Measurements from ENCODE around the gene HTR3D. TPM values are rescaled to one million over a fixed set of nuclear protein-coding genes. Genes with fewer than 3 reads are reported as not detected.
A peak's percentile ranks its signal among the peaks of the same experiment; 100 is the strongest.

Gene HTR3D
- total and polyA plus RNA-seq, 9 of the 15 experiments (the other 6 are each of a cell fraction or from before 2014, with no cell fraction given): not detected

DNA sequence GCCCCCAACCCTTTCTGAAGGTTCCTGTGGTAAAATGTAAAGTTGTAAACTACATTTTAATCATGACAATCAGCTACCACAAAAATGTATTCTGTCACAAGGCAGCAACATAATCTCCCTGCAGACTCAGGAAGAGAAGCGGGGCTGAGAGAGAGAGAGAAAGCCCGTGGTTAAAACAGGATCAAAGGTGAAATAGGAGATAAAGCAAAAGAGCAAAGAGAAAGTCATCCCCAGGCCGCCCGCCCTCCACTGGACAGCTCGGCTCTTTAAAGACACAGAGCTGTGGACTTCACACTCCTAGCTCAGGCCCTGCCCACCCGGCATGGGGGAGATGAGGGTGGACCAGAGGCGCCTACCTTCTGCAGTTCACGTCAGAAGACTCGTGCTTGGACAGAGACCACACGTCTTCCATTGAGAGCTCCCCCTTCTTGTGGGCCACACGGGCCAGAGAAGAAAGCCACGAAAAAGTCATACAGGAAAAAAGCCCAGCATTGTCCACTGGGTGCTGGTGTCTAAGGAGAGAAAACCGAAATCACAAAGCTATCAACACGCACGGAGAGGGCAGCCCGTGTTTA is 43.2 kb upstream of the HTR3D start (continued):
- peak; percentile 56; the same call in 1 of the 2 replicates for TF ChIP-seq CUX1 (CRISPR knock-in tag; IDR thresholded peaks at IDR 0.05)
- TF ChIP-seq TEAD4 (IDR thresholded peaks at IDR 0.05; ENCODE audit: low read length): peak; percentile 92
- no peak for TF ChIP-seq TEAD4 (CRISPR knock-in tag; IDR thresholded peaks at IDR 0.05; ENCODE audit: borderline replicate concordance)
- TF ChIP-seq JUNB (CRISPR knock-in tag; conservative IDR thresholded peaks at IDR 0.05): no peak
- no peak for TF ChIP-seq GABPB1 (CRISPR knock-in tag; IDR thresholded peaks at IDR 0.05)
- TF ChIP-seq SPI1 (IDR thresholded peaks at IDR 0.05; ENCODE audit: borderline replicate concordance, low read depth, low read length): no peak
- TF ChIP-seq NR2C2 (CRISPR knock-in tag; IDR thresholded peaks at IDR 0.05): no peak
- peak; percentile 92 for TF ChIP-seq NR2C2 (tag; IDR thresholded peaks at IDR 0.05)
- TF ChIP-seq, protein P1, sequence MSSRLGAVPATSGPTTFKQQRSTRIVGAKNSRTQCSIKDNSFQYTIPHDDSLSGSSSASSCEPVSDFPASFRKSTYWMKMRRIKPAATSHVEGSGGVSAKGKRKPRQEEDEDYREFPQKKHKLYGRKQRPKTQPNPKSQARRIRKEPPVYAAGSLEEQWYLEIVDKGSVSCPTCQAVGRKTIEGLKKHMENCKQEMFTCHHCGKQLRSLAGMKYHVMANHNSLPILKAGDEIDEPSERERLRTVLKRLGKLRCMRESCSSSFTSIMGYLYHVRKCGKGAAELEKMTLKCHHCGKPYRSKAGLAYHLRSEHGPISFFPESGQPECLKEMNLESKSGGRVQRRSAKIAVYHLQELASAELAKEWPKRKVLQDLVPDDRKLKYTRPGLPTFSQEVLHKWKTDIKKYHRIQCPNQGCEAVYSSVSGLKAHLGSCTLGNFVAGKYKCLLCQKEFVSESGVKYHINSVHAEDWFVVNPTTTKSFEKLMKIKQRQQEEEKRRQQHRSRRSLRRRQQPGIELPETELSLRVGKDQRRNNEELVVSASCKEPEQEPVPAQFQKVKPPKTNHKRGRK (tag; IDR thresholded peaks at IDR 0.05): no peak
- no peak for TF ChIP-seq ZNF586 (CRISPR knock-in tag; conservative IDR thresholded peaks at IDR 0.05)
- no peak for TF ChIP-seq ZNF76 (CRISPR knock-in tag; IDR thresholded peaks at IDR 0.05; ENCODE audit: borderline replicate concordance)
- peak; percentile 58; the same call in 1 of the 2 replicates for TF ChIP-seq ELF4 (CRISPR knock-in tag; IDR thresholded peaks at IDR 0.05)
- TF ChIP-seq, protein P2, sequence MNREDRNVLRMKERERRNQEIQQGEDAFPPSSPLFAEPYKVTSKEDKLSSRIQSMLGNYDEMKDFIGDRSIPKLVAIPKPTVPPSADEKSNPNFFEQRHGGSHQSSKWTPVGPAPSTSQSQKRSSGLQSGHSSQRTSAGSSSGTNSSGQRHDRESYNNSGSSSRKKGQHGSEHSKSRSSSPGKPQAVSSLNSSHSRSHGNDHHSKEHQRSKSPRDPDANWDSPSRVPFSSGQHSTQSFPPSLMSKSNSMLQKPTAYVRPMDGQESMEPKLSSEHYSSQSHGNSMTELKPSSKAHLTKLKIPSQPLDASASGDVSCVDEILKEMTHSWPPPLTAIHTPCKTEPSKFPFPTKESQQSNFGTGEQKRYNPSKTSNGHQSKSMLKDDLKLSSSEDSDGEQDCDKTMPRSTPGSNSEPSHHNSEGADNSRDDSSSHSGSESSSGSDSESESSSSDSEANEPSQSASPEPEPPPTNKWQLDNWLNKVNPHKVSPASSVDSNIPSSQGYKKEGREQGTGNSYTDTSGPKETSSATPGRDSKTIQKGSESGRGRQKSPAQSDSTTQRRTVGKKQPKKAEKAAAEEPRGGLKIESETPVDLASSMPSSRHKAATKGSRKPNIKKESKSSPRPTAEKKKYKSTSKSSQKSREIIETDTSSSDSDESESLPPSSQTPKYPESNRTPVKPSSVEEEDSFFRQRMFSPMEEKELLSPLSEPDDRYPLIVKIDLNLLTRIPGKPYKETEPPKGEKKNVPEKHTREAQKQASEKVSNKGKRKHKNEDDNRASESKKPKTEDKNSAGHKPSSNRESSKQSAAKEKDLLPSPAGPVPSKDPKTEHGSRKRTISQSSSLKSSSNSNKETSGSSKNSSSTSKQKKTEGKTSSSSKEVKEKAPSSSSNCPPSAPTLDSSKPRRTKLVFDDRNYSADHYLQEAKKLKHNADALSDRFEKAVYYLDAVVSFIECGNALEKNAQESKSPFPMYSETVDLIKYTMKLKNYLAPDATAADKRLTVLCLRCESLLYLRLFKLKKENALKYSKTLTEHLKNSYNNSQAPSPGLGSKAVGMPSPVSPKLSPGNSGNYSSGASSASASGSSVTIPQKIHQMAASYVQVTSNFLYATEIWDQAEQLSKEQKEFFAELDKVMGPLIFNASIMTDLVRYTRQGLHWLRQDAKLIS (CRISPR knock-in tag; IDR thresholded peaks at IDR 0.05): 0 out of 2 replicates have a peak, but pooled peaks have one; percentile 38
- no peak; a peak in 1 of 4 replicates for TF ChIP-seq ETV6 (IDR thresholded peaks at IDR 0.05; ENCODE audit: borderline replicate concordance in 1 of 2, low read depth in 2 of 2, low read length in 1 of 2)
- TF ChIP-seq ETV6 (CRISPR knock-in tag; IDR thresholded peaks at IDR 0.05; ENCODE audit: borderline replicate concordance): no peak
- TF ChIP-seq STAG1 (CRISPR knock-in tag; IDR thresholded peaks at IDR 0.05; ENCODE audit: borderline replicate concordance): no peak
